RWPE2 (cell line): ENCODE measurements around the gene ARHGAP8.
A peak's percentile ranks its signal among the peaks of the same experiment; 100 is the strongest.

Experiments
- ATAC-seq: fragments of 200-7000 bp; cut with Tn5 transposase; 3 replicates; pipeline ENCODE4 v1.9.1; 2021; ENCODE audit warnings: low read depth
- DNase-seq: peaks from one replicate; pipeline ENCODE4 v3.0.0-alpha.2; 2020; ENCODE audit warnings: low spot score
- H3K27ac ChIP-seq: fragments of 450-650 bp; 2 replicates; pipeline ENCODE4 v1.5.1; 2017; ENCODE audit warnings: mild to moderate bottlenecking; ENCODE audit not compliant: poor library complexity, severe bottlenecking
- H3K27me3 ChIP-seq: fragments of 250-450 bp; sonication (Bioruptor Pico); 2 replicates; pipeline ENCODE4 v1.5.1; 2021; ENCODE audit warnings: mild to moderate bottlenecking, moderate library complexity; ENCODE audit not compliant: insufficient read depth, poor library complexity, severe bottlenecking
- H3K36me3 ChIP-seq: fragments of 250-450 bp; sonication (Bioruptor Pico); 2 replicates; pipeline ENCODE4 v1.5.1; 2020; ENCODE audit warnings: low read depth, mild to moderate bottlenecking, moderate library complexity
- H3K4me1 ChIP-seq: fragments of 250-450 bp; sonication (Bioruptor Pico); 2 replicates; pipeline ENCODE4 v1.5.1; 2021; ENCODE audit warnings: mild to moderate bottlenecking, moderate library complexity; ENCODE audit not compliant: insufficient read depth, poor library complexity, severe bottlenecking
- H3K4me3 ChIP-seq: fragments of 250-450 bp; sonication (Bioruptor Pico); 2 replicates; pipeline ENCODE4 v1.5.1; 2021; ENCODE audit warnings: mild to moderate bottlenecking, moderate library complexity; ENCODE audit not compliant: severe bottlenecking
- H3K9me3 ChIP-seq: fragments of 250-450 bp; sonication (Bioruptor Pico); 2 replicates; pipeline ENCODE4 v1.5.1; 2021; ENCODE audit warnings: mild to moderate bottlenecking, moderate library complexity; ENCODE audit not compliant: severe bottlenecking
- CTCF ChIP-seq: fragments of 450-650 bp; IDR thresholded peaks from one replicate; pipeline ENCODE4 v1.5.1; 2017; ENCODE audit warnings: mild to moderate bottlenecking, moderate library complexity; ENCODE audit not compliant: poor library complexity, severe bottlenecking

The ARHGAP8 gene

GRCh38 chr22:44753189-44754042 is 1.0 kb downstream of the ARHGAP8 start:
- Histone ChIP-seq H3K27me3 (no peaks in the 10 kb centered on the region), H3K4me3 (peak overlapping the region; percentile 58), H3K9me3 (no peaks in the 10 kb centered on the region), H3K4me1 (peaks cover 27% of the 10 kb centered on the region), H3K36me3 (0 out of 2 replicates have a peak, but pooled peaks cover 2% of the 10 kb centered on the region), H3K27ac (peak overlapping the region; percentile 58)
- DNase-seq, result no peak
- TF ChIP-seq CTCF, result no peak
- peak; percentile 35 for ATAC-seq

- Histone ChIP-seq H3K27me3 (no peaks in the 10 kb centered on the region), H3K4me1 (peaks cover 32% of the 10 kb centered on the region), H3K27ac (peak overlapping the region; percentile 58), H3K9me3 (no peaks in the 10 kb centered on the region), H3K36me3 (0 out of 2 replicates have a peak, but pooled peaks cover 2% of the 10 kb centered on the region), H3K4me3 (no peak overlapping the region)
- DNase-seq (no peak), ATAC-seq (no peak)
- no peak for TF ChIP-seq CTCF
These were observed 2.6 kb downstream of the ARHGAP8 start for GRCh38 chr22:44754998-44755397.

- H3K36me3 ChIP-seq, result 0 out of 2 replicates have a peak, but pooled peaks cover 2% of the 10 kb centered on the region
- no peak for TF ChIP-seq CTCF
- peak overlapping the region; percentile 58 for H3K27ac ChIP-seq
These were observed 3.0 kb downstream of the ARHGAP8 start for GRCh38 chr22:44755417-44755816.

GRCh38 chr22:44755956-44756361 is 3.6 kb downstream of the ARHGAP8 start:
- Histone ChIP-seq H3K27me3 (no peaks in the 10 kb centered on the region), H3K4me1 (peaks cover 32% of the 10 kb centered on the region), H3K4me3 (no peak overlapping the region), H3K9me3 (no peaks in the 10 kb centered on the region), H3K36me3 (0 out of 2 replicates have a peak, but pooled peaks cover 2% of the 10 kb centered on the region), H3K27ac (peak overlapping the region; percentile 58)
- TF ChIP-seq CTCF, result no peak
- ATAC-seq (peak; percentile 74), DNase-seq (no peak)

More at GRCh38 chr22:44755417-44755816, 3.0 kb downstream of the ARHGAP8 start:
- ATAC-seq (no peak), DNase-seq (no peak)
- Histone ChIP-seq H3K9me3 (no peaks in the 10 kb centered on the region), H3K4me1 (peaks cover 32% of the 10 kb centered on the region), H3K4me3 (no peak overlapping the region), H3K27me3 (no peaks in the 10 kb centered on the region)

GRCh38 chr22:44758344-44758973 is 6.1 kb downstream of the ARHGAP8 start:
- peak; percentile 52 for ATAC-seq
- H3K4me3 ChIP-seq, result no peak overlapping the region
- no peak for TF ChIP-seq CTCF
- no peaks in the 10 kb centered on the region for H3K27me3 ChIP-seq
- no peak for DNase-seq
- H3K36me3 ChIP-seq, result 0 out of 2 replicates have a peak, but pooled peaks cover 2% of the 10 kb centered on the region
- peaks cover 32% of the 10 kb centered on the region for H3K4me1 ChIP-seq
- no peak overlapping the region for H3K27ac ChIP-seq
- H3K9me3 ChIP-seq, result no peaks in the 10 kb centered on the region
